Esophagus squamous epithelium (tissue), 4 donors: ENCODE results near the gene TMCC1.

ENCODE experiments used
- CTCF ChIP-seq, 6 experiments: fragments of 450-650 bp in 4 of 6; fragments of 200-600 bp in 2 of 6; sonication (generic) in 2 of 6; IDR thresholded peaks; one replicate each; pipeline ENCODE4 v1.5.1; 2016 to 2019; ENCODE audit warnings: antibody characterized with exemption in 6 of 6, mild to moderate bottlenecking in 4 of 6, moderate library complexity in 4 of 6
- POLR2A ChIP-seq, 4 donors: fragments of 450-650 bp; IDR thresholded peaks; one replicate each; pipeline ENCODE4 v1.6.1; 2017; ENCODE audit warnings: antibody characterized with exemption in 4 of 4, mild to moderate bottlenecking in 4 of 4, moderate library complexity in 3 of 4

- TF ChIP-seq CTCF (IDR thresholded peaks at IDR 0.05), result no peak
- no peak for TF ChIP-seq POLR2A (IDR thresholded peaks at IDR 0.05)
Observed at GRCh38 chr3:129855170-129855831, 38.2 kb downstream of the TMCC1 start.
